IPS-20b (cell line): ENCODE measurements around the gene PAK1IP1.
A peak's percentile ranks its signal among the peaks of the same experiment; 100 is the strongest.
"Not testable (repeated sequence)": the region's sequence is repeated elsewhere in the genome, so short reads cannot be mapped to it uniquely, and the experiment has no call there.

ENCODE experiments used
- H3K27ac ChIP-seq: one replicate; pipeline ENCODE4 v1.5.1; 2013; ENCODE audit warnings: low read length
- H3K27me3 ChIP-seq: 2 replicates; pipeline ENCODE4 v1.6.1; 2013; ENCODE audit warnings: mild to moderate bottlenecking, low read length, inconsistent platforms; ENCODE audit not compliant: insufficient read depth
- H3K36me3 ChIP-seq: 2 replicates; pipeline ENCODE4 v1.6.1; 2013; ENCODE audit warnings: low read depth, mild to moderate bottlenecking, inconsistent platforms, low read length, moderate library complexity; ENCODE audit not compliant: insufficient read depth
- H3K4me1 ChIP-seq: 2 replicates; pipeline ENCODE4 v1.6.1; 2013; ENCODE audit warnings: mild to moderate bottlenecking, control low read depth, inconsistent platforms, low read length, moderate library complexity; ENCODE audit not compliant: insufficient read depth
- H3K4me3 ChIP-seq: 2 replicates; pipeline ENCODE4 v1.5.1; 2013; ENCODE audit warnings: mild to moderate bottlenecking, low read length, inconsistent platforms
- H3K9ac ChIP-seq: 2 replicates; pipeline ENCODE4 v1.6.1; 2013; ENCODE audit warnings: low read depth, mild to moderate bottlenecking, inconsistent platforms, low read length, moderate library complexity
- H3K9me3 ChIP-seq: 2 replicates; pipeline ENCODE4 v1.6.1; 2013; ENCODE audit warnings: mild to moderate bottlenecking, low read depth, low read length, inconsistent platforms; ENCODE audit not compliant: insufficient read depth

PAK1IP1 gene

GRCh38 chr6:10713962-10714361 is 19.2 kb downstream of the PAK1IP1 start:
- Histone ChIP-seq H3K27ac (no peak overlapping the region), H3K4me1 (no peaks in the 10 kb centered on the region), H3K9ac (no peak overlapping the region), H3K9me3 (no peaks in the 10 kb centered on the region; the same call in 1 of the 2 replicates), H3K4me3 (no peak overlapping the region), H3K36me3 (peaks cover 19% of the 10 kb centered on the region), H3K27me3 (no peaks in the 10 kb centered on the region)

GRCh38 chr6:10719296-10719963 is 24.7 kb downstream of the PAK1IP1 start:
- H3K36me3 ChIP-seq: no peaks in the 10 kb centered on the region
- no peak overlapping the region for H3K9ac ChIP-seq
- no peak overlapping the region for H3K27ac ChIP-seq
- H3K27me3 ChIP-seq: no peaks in the 10 kb centered on the region
- no peaks in the 10 kb centered on the region; the same call in 1 of the 2 replicates for H3K9me3 ChIP-seq
- H3K4me3 ChIP-seq: no peak overlapping the region
- H3K4me1 ChIP-seq: peaks cover 7% of the 10 kb centered on the region

GRCh38 chr6:10719964-10720264 is 25.1 kb downstream of the PAK1IP1 start:
- H3K4me1 ChIP-seq: peaks cover 11% of the 10 kb centered on the region
- H3K27me3 ChIP-seq: no peaks in the 10 kb centered on the region
- H3K36me3 ChIP-seq: no peaks in the 10 kb centered on the region; the same call in 1 of the 2 replicates
- no peak overlapping the region for H3K9ac ChIP-seq
- H3K27ac ChIP-seq: no peak overlapping the region
- no peak overlapping the region for H3K4me3 ChIP-seq
- H3K9me3 ChIP-seq: no peaks in the 10 kb centered on the region; the same call in 1 of the 2 replicates

GRCh38 chr6:10720265-10720959 is 25.6 kb downstream of the PAK1IP1 start:
- Histone ChIP-seq H3K4me3 (no peak overlapping the region), H3K9me3 (no peaks in the 10 kb centered on the region; the same call in 1 of the 2 replicates), H3K27me3 (no peaks in the 10 kb centered on the region), H3K9ac (no peak overlapping the region), H3K27ac (no peak overlapping the region), H3K36me3 (no peaks in the 10 kb centered on the region; the same call in 1 of the 2 replicates), H3K4me1 (peaks cover 11% of the 10 kb centered on the region)

- not testable (repeated sequence) for H3K27me3 ChIP-seq, H3K36me3 ChIP-seq, H3K27ac ChIP-seq, H3K9ac ChIP-seq, H3K9me3 ChIP-seq, H3K4me3 ChIP-seq
- H3K4me1 ChIP-seq: peaks cover 11% of the 10 kb centered on the region
Measured at GRCh38 chr6:10720960-10721849, 26.4 kb downstream of the PAK1IP1 start.

GRCh38 chr6:10721850-10722569 is 27.2 kb downstream of the PAK1IP1 start:
- no peaks in the 10 kb centered on the region; the same call in 1 of the 2 replicates for H3K9me3 ChIP-seq
- H3K9ac ChIP-seq: peak overlapping the region; percentile 100
- H3K36me3 ChIP-seq: peaks cover 13% of the 10 kb centered on the region
- peaks cover 11% of the 10 kb centered on the region for H3K4me1 ChIP-seq
- no peak overlapping the region for H3K27ac ChIP-seq
- H3K4me3 ChIP-seq: peak overlapping the region; percentile 98
- H3K27me3 ChIP-seq: no peaks in the 10 kb centered on the region

GRCh38 chr6:10722570-10722819 is 27.7 kb downstream of the PAK1IP1 start:
- peak overlapping the region; percentile 98 for H3K4me3 ChIP-seq
- peak overlapping the region; percentile 46 for H3K27ac ChIP-seq

GRCh38 chr6:10722820-10723566 is 28.2 kb downstream of the PAK1IP1 start, which contains the start of gene TMEM14C:
TMEM14C (plus strand) TSS chr6:10723070; CDS start chr6:10724614, 1,544 bp downstream.
- Histone ChIP-seq H3K27me3 (no peaks in the 10 kb centered on the region), H3K27ac (peak within 1 kb of the TSS; percentile 73), H3K4me3 (peak within 1 kb of the TSS; percentile 98), H3K36me3 (peaks cover 21% of the 10 kb centered on the region), H3K9me3 (no peaks in the 10 kb centered on the region; the same call in 1 of the 2 replicates), H3K9ac (peak within 1 kb of the TSS; percentile 100), H3K4me1 (peaks cover 11% of the 10 kb centered on the region)

More at GRCh38 chr6:10722570-10722819, 27.7 kb downstream of the PAK1IP1 start:
- peaks cover 16% of the 10 kb centered on the region for H3K36me3 ChIP-seq
- no peaks in the 10 kb centered on the region; the same call in 1 of the 2 replicates for H3K9me3 ChIP-seq
- peak overlapping the region; percentile 100 for H3K9ac ChIP-seq
- H3K27me3 ChIP-seq: no peaks in the 10 kb centered on the region
- peaks cover 11% of the 10 kb centered on the region for H3K4me1 ChIP-seq

GRCh38 chr6:10723567-10723881 is 28.8 kb downstream of the PAK1IP1 start:
- Histone ChIP-seq H3K4me3 (peak overlapping the region; percentile 98), H3K27ac (peak overlapping the region; percentile 73), H3K9ac (peak overlapping the region; percentile 100), H3K9me3 (no peaks in the 10 kb centered on the region; the same call in 1 of the 2 replicates), H3K4me1 (peaks cover 11% of the 10 kb centered on the region), H3K27me3 (no peaks in the 10 kb centered on the region), H3K36me3 (peaks cover 26% of the 10 kb centered on the region)

GRCh38 chr6:10725044-10725443 is 30.3 kb downstream of the PAK1IP1 start:
- Histone ChIP-seq H3K4me1 (peaks cover 11% of the 10 kb centered on the region), H3K4me3 (no peak overlapping the region)

More at GRCh38 chr6:10725044-10725443, 30.3 kb downstream of the PAK1IP1 start:
- Histone ChIP-seq H3K36me3 (peaks cover 41% of the 10 kb centered on the region), H3K9ac (0 out of 2 replicates have a peak overlapping the region, but pooled peaks have one; percentile 34), H3K9me3 (no peaks in the 10 kb centered on the region), H3K27me3 (no peaks in the 10 kb centered on the region), H3K27ac (no peak overlapping the region)
